GM23338 (cell line): ENCODE data around the gene CCDC178. TPM values are rescaled to one million over a fixed set of nuclear protein-coding genes. Genes with fewer than 3 reads are reported as not detected.
A peak's percentile ranks its signal among the peaks of the same experiment; 100 is the strongest.

Experiments
- ATAC-seq: fragments of 200-7000 bp; cut with Tn5 transposase; 3 replicates; pipeline ENCODE4 v1.9.1; 2020
- DNase-seq: peaks from one replicate; pipeline ENCODE4 v3.0.0-alpha.2; 2015; ENCODE audit warnings: low spot score
- H2AFZ ChIP-seq: fragments of 200-600 bp; sonication (generic); 2 replicates; pipeline ENCODE4 v1.8.0; 2016; ENCODE audit warnings: antibody characterized with exemption, mild to moderate bottlenecking, moderate library complexity
- H3F3A ChIP-seq: fragments of 200-600 bp; sonication (generic); replicated peaks from 2 replicates; pipeline ENCODE4 v1.8.0; 2017; ENCODE audit warnings: antibody characterized with exemption, mixed run types, low read depth
- H3K27ac ChIP-seq: fragments of 200-600 bp; sonication (generic); 2 replicates; pipeline ENCODE4 v1.6.1; 2016; ENCODE audit warnings: low read depth
- H3K27me3 ChIP-seq: fragments of 200-600 bp; sonication (generic); 2 replicates; pipeline ENCODE4 v1.8.0; 2016; ENCODE audit warnings: mild to moderate bottlenecking, mixed run types, moderate library complexity; ENCODE audit not compliant: insufficient read depth
- H3K36me3 ChIP-seq: fragments of 200-600 bp; sonication (generic); 2 replicates; pipeline ENCODE4 v1.8.0; 2016; ENCODE audit warnings: mild to moderate bottlenecking; ENCODE audit not compliant: insufficient read depth
- H3K4me1 ChIP-seq: fragments of 200-600 bp; sonication (generic); 2 replicates; pipeline ENCODE4 v1.8.0; 2016; ENCODE audit warnings: mild to moderate bottlenecking, moderate library complexity; ENCODE audit not compliant: insufficient read depth
- H3K4me2 ChIP-seq: fragments of 200-600 bp; sonication (generic); 2 replicates; pipeline ENCODE4 v1.7.1; 2017; ENCODE audit warnings: mixed run types
- H3K4me3 ChIP-seq: fragments of 200-600 bp; sonication (generic); 2 replicates; pipeline ENCODE4 v1.6.1; 2016; ENCODE audit warnings: mixed run types
- H3K79me2 ChIP-seq: fragments of 200-600 bp; sonication (generic); replicated peaks from 2 replicates; pipeline ENCODE4 v1.8.0; 2017; ENCODE audit warnings: mild to moderate bottlenecking; ENCODE audit not compliant: insufficient read depth
- H3K9me2 ChIP-seq: fragments of 200-600 bp; sonication (generic); 2 replicates; pipeline ENCODE4 v1.8.0; 2017; ENCODE audit not compliant: insufficient read depth
- H4K20me1 ChIP-seq: fragments of 200-600 bp; sonication (generic); replicated peaks from 2 replicates; pipeline ENCODE4 v1.8.0; 2017; ENCODE audit warnings: mild to moderate bottlenecking; ENCODE audit not compliant: insufficient read depth
- H3K27ac Mint-ChIP-seq: 2 replicates; pipeline ENCODE4 v1.8.0; 2020; ENCODE audit warnings: inconsistent platforms, mild to moderate bottlenecking, moderate library complexity, mixed read lengths
- H3K27me3 Mint-ChIP-seq: 3 replicates; pipeline ENCODE4 v1.8.0; 2022; ENCODE audit warnings: low read depth, mild to moderate bottlenecking, moderate library complexity, mixed read lengths, inconsistent platforms; ENCODE audit not compliant: insufficient read depth, poor library complexity
- H3K36me3 Mint-ChIP-seq: 3 replicates; pipeline ENCODE4 v1.8.0; 2021; ENCODE audit warnings: low read depth, mild to moderate bottlenecking, inconsistent platforms, moderate library complexity, mixed read lengths
- H3K4me1 Mint-ChIP-seq: 3 replicates; pipeline ENCODE4 v1.8.0; 2020; ENCODE audit warnings: mild to moderate bottlenecking, inconsistent platforms, mixed read lengths
- H3K4me3 Mint-ChIP-seq: 3 replicates; pipeline ENCODE4 v1.8.0; 2021; ENCODE audit warnings: moderate library complexity, mild to moderate bottlenecking, inconsistent platforms, mixed read lengths
- H3K9me3 Mint-ChIP-seq: 3 replicates; pipeline ENCODE4 v1.8.0; 2020; ENCODE audit warnings: moderate library complexity, mild to moderate bottlenecking, inconsistent platforms, mixed read lengths
- CREB1 ChIP-seq: fragments of 250-450 bp; sonication (Bioruptor Pico); IDR thresholded peaks from 2 replicates; pipeline ENCODE4 v1.5.0; 2020; ENCODE audit warnings: low read depth, mild to moderate bottlenecking, moderate library complexity
- JUNB ChIP-seq: IDR thresholded peaks from one replicate; pipeline ENCODE4 v1.6.1; 2016; ENCODE audit warnings: antibody characterized with exemption; ENCODE audit not compliant: unreplicated experiment
- NANOG ChIP-seq: IDR thresholded peaks from 2 replicates; pipeline ENCODE4 v1.6.1; 2016; ENCODE audit warnings: antibody characterized with exemption, borderline replicate concordance
- POLR2AphosphoS5 ChIP-seq: IDR thresholded peaks from 2 replicates; pipeline ENCODE4 v1.6.1; 2016; ENCODE audit warnings: antibody characterized with exemption, low read depth
- ZNF114 ChIP-seq: fragments of 250-450 bp; sonication (Bioruptor Pico); IDR thresholded peaks from 2 replicates; pipeline ENCODE4 v1.5.0; 2020; ENCODE audit warnings: mild to moderate bottlenecking, moderate library complexity
- ZNF331 ChIP-seq: fragments of 250-450 bp; sonication (Bioruptor Pico); IDR thresholded peaks from 2 replicates; pipeline ENCODE4 v1.5.0; 2020; ENCODE audit warnings: low read depth, mild to moderate bottlenecking, moderate library complexity
- polyA plus RNA-seq: library from polyadenylated mRNA; unstranded; fragments of >200 nt; fragmentation: Nextera tagmentation; extraction: Ambion mirVana; gene quantifications from 2 replicates; pipeline ENCODE4 v1.2.1, GENCODE V29; 2016
- total RNA-seq: library from RNA; depleted of rRNA; stranded (reverse); fragments of >200 nt; shearing (Covaris generic); gene quantifications from 2 replicates; pipeline ENCODE4 v1.2.3, GENCODE V29; 2014
- TF ChIP-seq, protein P1 (sequence below), 2 experiments: fragments of 200-600 bp in 1 of 2; sonication (generic) in 1 of 2; conservative IDR thresholded peaks; 2 replicates each; pipeline versions ENCODE4 v1.5.1 to v1.6.1; 2016 to 2017; ENCODE audit warnings: antibody characterized with exemption in 2 of 2, low read depth in 2 of 2, mild to moderate bottlenecking in 2 of 2, moderate library complexity in 1 of 2
- TF ChIP-seq, protein P2 (sequence below): IDR thresholded peaks from 2 replicates; pipeline ENCODE4 v1.6.1; 2016; ENCODE audit warnings: antibody characterized with exemption
- TF ChIP-seq, protein P3 (sequence below): IDR thresholded peaks from one replicate; pipeline ENCODE4 v1.6.1; 2018; ENCODE audit warnings: antibody characterized with exemption; ENCODE audit not compliant: unreplicated experiment
- TF ChIP-seq, protein P4 (sequence below): fragments of 250-450 bp; sonication (Bioruptor Pico); IDR thresholded peaks from 2 replicates; pipeline ENCODE4 v1.5.0; 2020; ENCODE audit warnings: mild to moderate bottlenecking, moderate library complexity

The CCDC178 gene
- total and polyA plus RNA-seq, 2 experiments from 2014 or later, result 0.17 to 0.24 TPM

DNA sequence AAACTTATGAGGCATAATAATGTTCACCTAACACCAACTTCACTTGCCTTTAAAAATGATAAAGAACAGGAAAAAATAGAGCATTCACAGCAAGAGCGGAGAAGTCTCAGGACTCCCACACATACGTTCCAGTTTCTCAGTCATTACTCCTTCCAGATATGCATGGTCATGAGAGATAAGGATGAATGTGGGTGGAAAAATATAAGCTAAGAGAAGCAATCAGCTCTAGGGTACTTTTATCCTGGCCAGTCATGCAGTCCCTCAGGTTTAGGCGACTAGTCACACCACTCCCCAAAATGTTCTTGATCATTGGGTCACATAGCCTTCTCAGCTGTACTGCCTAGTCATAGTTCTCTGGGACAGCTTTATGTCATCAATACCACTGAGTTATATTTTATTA is 29.2 kb upstream of the CCDC178 start:
- TF ChIP-seq ZNF331 (CRISPR knock-in tag) (no peak), CREB1 (no peak), NANOG (no peak)
- Histone ChIP-seq H3K27me3 (no peaks in the 10 kb centered on the region), H3K36me3 (no peaks in the 10 kb centered on the region), H3K4me2 (no peak overlapping the region), H3F3A (no peaks in the 10 kb centered on the region), H3K4me1 (peaks cover 35% of the 10 kb centered on the region), H3K9me2 (no peaks in the 10 kb centered on the region; the same call in 1 of the 2 replicates), H3K27ac (no peak overlapping the region), H4K20me1 (no peaks in the 10 kb centered on the region), H3K4me3 (no peak overlapping the region), H3K79me2 (no peaks in the 10 kb centered on the region), H2AFZ (no peak overlapping the region)
- H3K9me3 Mint-ChIP-seq, result no peaks in the 10 kb centered on the region
- H3K36me3 Mint-ChIP-seq, result no peaks in the 10 kb centered on the region
- H3K4me1 Mint-ChIP-seq, result peaks cover 14% of the 10 kb centered on the region; the same call in 2 of the 3 replicates
- ATAC-seq, result no peak
- no peak overlapping the region for H3K4me3 Mint-ChIP-seq
- no peak for DNase-seq
- H3K27ac Mint-ChIP-seq, result peak overlapping the region; percentile 77; the same call in 1 of the 2 replicates
- no peaks in the 10 kb centered on the region for H3K27me3 Mint-ChIP-seq

DNA sequence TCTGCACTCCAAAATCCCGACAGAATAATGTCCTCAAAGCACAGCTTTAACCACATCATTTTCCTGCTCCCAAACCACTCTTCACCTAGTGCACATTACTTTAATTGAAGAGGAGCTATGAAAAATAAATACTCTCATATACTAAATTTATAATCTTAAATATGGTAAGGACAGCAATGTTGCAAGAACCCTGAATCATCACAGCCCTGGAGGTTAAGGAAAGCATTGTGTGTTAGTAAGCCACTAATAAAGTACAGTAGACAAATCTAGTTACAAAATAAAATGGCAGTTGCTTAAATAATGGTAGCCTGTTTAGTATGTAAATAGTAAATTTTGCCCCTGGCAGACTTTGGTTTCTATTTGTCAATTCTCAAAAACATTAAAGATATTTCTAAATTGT is 27.0 kb upstream of the CCDC178 start:
- no peaks in the 10 kb centered on the region for H3K27me3 Mint-ChIP-seq
- Histone ChIP-seq H3K79me2 (no peaks in the 10 kb centered on the region), H3K4me1 (peaks cover 21% of the 10 kb centered on the region), H3K9me2 (no peaks in the 10 kb centered on the region; the same call in 1 of the 2 replicates), H3K4me2 (no peak overlapping the region), H3K36me3 (no peaks in the 10 kb centered on the region), H3K27ac (no peak overlapping the region), H3K27me3 (no peaks in the 10 kb centered on the region), H2AFZ (no peak overlapping the region), H4K20me1 (no peaks in the 10 kb centered on the region), H3F3A (no peaks in the 10 kb centered on the region), H3K4me3 (no peak overlapping the region)
- no peak overlapping the region for H3K4me3 Mint-ChIP-seq
- no peak for DNase-seq
- H3K36me3 Mint-ChIP-seq, result no peaks in the 10 kb centered on the region
- H3K27ac Mint-ChIP-seq, result no peak overlapping the region
- ATAC-seq, result no peak
- H3K9me3 Mint-ChIP-seq, result no peaks in the 10 kb centered on the region
- H3K4me1 Mint-ChIP-seq, result peaks cover 14% of the 10 kb centered on the region; the same call in 2 of the 3 replicates
- no peak for TF ChIP-seq POLR2AphosphoS5
- TF ChIP-seq JUNB, result no peak
- TF ChIP-seq, protein P1, sequence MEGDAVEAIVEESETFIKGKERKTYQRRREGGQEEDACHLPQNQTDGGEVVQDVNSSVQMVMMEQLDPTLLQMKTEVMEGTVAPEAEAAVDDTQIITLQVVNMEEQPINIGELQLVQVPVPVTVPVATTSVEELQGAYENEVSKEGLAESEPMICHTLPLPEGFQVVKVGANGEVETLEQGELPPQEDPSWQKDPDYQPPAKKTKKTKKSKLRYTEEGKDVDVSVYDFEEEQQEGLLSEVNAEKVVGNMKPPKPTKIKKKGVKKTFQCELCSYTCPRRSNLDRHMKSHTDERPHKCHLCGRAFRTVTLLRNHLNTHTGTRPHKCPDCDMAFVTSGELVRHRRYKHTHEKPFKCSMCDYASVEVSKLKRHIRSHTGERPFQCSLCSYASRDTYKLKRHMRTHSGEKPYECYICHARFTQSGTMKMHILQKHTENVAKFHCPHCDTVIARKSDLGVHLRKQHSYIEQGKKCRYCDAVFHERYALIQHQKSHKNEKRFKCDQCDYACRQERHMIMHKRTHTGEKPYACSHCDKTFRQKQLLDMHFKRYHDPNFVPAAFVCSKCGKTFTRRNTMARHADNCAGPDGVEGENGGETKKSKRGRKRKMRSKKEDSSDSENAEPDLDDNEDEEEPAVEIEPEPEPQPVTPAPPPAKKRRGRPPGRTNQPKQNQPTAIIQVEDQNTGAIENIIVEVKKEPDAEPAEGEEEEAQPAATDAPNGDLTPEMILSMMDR (conservative IDR thresholded peaks at IDR 0.05; ENCODE audit: low read depth in 2 of 2), result no peak
- TF ChIP-seq, protein P2, sequence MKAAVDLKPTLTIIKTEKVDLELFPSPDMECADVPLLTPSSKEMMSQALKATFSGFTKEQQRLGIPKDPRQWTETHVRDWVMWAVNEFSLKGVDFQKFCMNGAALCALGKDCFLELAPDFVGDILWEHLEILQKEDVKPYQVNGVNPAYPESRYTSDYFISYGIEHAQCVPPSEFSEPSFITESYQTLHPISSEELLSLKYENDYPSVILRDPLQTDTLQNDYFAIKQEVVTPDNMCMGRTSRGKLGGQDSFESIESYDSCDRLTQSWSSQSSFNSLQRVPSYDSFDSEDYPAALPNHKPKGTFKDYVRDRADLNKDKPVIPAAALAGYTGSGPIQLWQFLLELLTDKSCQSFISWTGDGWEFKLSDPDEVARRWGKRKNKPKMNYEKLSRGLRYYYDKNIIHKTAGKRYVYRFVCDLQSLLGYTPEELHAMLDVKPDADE, result no peak
- no peak for TF ChIP-seq ZNF331 (CRISPR knock-in tag)
- no peak for TF ChIP-seq CREB1
- TF ChIP-seq ZNF114 (CRISPR knock-in tag), result no peak
- TF ChIP-seq, protein P3, sequence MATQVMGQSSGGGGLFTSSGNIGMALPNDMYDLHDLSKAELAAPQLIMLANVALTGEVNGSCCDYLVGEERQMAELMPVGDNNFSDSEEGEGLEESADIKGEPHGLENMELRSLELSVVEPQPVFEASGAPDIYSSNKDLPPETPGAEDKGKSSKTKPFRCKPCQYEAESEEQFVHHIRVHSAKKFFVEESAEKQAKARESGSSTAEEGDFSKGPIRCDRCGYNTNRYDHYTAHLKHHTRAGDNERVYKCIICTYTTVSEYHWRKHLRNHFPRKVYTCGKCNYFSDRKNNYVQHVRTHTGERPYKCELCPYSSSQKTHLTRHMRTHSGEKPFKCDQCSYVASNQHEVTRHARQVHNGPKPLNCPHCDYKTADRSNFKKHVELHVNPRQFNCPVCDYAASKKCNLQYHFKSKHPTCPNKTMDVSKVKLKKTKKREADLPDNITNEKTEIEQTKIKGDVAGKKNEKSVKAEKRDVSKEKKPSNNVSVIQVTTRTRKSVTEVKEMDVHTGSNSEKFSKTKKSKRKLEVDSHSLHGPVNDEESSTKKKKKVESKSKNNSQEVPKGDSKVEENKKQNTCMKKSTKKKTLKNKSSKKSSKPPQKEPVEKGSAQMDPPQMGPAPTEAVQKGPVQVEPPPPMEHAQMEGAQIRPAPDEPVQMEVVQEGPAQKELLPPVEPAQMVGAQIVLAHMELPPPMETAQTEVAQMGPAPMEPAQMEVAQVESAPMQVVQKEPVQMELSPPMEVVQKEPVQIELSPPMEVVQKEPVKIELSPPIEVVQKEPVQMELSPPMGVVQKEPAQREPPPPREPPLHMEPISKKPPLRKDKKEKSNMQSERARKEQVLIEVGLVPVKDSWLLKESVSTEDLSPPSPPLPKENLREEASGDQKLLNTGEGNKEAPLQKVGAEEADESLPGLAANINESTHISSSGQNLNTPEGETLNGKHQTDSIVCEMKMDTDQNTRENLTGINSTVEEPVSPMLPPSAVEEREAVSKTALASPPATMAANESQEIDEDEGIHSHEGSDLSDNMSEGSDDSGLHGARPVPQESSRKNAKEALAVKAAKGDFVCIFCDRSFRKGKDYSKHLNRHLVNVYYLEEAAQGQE, result no peak
- TF ChIP-seq, protein P4, sequence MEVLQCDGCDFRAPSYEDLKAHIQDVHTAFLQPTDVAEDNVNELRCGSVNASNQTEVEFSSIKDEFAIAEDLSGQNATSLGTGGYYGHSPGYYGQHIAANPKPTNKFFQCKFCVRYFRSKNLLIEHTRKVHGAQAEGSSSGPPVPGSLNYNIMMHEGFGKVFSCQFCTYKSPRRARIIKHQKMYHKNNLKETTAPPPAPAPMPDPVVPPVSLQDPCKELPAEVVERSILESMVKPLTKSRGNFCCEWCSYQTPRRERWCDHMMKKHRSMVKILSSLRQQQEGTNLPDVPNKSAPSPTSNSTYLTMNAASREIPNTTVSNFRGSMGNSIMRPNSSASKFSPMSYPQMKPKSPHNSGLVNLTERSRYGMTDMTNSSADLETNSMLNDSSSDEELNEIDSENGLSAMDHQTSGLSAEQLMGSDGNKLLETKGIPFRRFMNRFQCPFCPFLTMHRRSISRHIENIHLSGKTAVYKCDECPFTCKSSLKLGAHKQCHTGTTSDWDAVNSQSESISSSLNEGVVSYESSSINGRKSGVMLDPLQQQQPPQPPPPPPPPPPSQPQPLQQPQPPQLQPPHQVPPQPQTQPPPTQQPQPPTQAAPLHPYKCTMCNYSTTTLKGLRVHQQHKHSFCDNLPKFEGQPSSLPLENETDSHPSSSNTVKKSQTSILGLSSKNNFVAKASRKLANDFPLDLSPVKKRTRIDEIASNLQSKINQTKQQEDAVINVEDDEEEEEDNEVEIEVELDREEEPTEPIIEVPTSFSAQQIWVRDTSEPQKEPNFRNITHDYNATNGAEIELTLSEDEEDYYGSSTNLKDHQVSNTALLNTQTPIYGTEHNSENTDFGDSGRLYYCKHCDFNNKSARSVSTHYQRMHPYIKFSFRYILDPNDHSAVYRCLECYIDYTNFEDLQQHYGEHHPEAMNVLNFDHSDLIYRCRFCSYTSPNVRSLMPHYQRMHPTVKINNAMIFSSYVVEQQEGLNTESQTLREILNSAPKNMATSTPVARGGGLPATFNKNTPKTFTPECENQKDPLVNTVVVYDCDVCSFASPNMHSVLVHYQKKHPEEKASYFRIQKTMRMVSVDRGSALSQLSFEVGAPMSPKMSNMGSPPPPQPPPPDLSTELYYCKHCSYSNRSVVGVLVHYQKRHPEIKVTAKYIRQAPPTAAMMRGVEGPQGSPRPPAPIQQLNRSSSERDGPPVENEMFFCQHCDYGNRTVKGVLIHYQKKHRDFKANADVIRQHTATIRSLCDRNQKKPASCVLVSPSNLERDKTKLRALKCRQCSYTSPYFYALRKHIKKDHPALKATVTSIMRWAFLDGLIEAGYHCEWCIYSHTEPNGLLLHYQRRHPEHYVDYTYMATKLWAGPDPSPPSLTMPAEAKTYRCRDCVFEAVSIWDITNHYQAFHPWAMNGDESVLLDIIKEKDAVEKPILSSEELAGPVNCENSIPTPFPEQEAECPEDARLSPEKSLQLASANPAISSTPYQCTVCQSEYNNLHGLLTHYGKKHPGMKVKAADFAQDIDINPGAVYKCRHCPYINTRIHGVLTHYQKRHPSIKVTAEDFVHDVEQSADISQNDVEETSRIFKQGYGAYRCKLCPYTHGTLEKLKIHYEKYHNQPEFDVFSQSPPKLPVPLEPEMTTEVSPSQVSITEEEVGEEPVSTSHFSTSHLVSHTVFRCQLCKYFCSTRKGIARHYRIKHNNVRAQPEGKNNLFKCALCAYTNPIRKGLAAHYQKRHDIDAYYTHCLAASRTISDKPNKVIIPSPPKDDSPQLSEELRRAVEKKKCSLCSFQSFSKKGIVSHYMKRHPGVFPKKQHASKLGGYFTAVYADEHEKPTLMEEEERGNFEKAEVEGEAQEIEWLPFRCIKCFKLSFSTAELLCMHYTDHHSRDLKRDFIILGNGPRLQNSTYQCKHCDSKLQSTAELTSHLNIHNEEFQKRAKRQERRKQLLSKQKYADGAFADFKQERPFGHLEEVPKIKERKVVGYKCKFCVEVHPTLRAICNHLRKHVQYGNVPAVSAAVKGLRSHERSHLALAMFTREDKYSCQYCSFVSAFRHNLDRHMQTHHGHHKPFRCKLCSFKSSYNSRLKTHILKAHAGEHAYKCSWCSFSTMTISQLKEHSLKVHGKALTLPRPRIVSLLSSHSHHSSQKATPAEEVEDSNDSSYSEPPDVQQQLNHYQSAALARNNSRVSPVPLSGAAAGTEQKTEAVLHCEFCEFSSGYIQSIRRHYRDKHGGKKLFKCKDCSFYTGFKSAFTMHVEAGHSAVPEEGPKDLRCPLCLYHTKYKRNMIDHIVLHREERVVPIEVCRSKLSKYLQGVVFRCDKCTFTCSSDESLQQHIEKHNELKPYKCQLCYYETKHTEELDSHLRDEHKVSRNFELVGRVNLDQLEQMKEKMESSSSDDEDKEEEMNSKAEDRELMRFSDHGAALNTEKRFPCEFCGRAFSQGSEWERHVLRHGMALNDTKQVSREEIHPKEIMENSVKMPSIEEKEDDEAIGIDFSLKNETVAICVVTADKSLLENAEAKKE (CRISPR knock-in tag), result no peak
